NCI-H526 (cell line): ENCODE measurements around the gene TMEM43.
A peak's percentile ranks its signal among the peaks of the same experiment; 100 is the strongest.
"Not testable (repeated sequence)": the region's sequence is repeated elsewhere in the genome, so short reads cannot be mapped to it uniquely, and the experiment has no call there.

Experiments
- DNase-seq, 2 experiments: peaks; one replicate each; lab custom pipeline; 2025; lab: John Stamatoyannopoulos, UW

The TMEM43 gene

DNA sequence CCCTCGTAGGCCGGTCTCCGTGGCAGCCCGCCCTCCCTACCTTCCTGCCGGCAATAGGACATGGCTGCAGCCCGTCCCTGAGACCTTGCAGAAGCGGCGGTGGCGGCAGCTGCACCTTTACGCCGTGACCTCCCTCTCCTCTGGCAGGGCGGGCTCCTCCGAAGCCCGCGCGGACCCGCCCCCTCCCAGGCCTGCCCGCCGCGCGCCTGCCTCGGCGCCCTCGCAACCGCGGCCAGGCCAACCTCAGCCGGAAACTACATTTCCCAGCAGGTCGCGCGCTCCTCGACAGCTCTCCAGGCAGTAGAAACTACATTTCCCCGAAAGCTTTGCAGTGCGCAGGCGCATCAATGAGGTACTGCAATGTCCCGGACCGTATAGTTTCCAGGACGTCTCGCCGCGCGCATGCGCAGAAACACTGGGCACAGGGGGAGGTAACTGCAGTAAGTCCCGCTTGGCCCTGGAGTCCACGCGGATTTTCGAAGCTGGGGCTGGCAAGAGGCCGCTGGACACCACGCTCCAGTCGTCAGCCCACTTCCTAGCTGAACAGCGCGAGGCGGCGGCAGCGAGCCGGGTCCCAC lies at the start of gene TMEM43, which contains the start of gene CHCHD4:
Gene TMEM43 (plus strand): TSS at position 438 of the 578 bp plus-strand sequence. CDS start 142 bp downstream, outside the sequence.
Gene CHCHD4 (minus strand): TSS at position 256 of the 578 bp plus-strand sequence. CDS start 194 bp downstream, at position 62.
- peak; percentile 95 to 98 for DNase-seq

DNA sequence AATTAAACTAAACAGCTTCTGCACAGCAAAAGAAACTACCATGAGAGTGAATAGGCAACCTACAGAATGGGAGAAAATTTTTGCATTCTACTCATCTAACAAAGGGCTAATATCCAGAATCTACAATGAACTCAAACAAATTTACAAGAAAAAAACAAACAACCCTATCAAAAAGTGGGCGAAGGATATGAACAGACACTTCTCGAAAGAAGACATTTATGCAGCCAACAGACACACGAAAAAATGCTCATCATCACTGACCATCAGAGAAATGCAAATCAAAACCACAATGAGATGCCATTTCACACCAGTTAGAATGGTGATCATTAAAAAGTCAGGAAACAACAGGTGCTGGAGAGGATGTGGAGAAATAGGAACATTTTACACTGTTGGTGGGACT lies 49.6 kb upstream of the TMEM43 start:
- not testable (repeated sequence) for DNase-seq

DNA sequence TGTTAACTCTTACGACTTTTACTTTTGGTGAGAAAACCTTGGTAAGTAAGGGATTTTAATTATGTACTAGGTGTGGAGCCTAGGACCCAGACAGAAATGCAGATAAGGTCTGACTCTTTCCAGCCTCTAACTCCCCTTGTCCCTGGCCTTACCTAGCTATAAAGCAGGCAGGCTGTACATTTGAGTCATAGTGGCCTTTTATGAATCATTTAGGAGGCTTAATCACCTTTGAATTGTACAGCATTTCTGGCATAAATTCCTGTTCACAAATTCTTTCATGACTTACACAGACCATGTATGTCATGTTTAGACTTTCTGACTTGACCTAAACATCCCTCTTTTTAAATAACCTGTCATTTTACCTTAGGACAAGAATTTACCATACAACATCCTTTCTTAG lies 47.5 kb upstream of the TMEM43 start:
- DNase-seq: no peak

DNA sequence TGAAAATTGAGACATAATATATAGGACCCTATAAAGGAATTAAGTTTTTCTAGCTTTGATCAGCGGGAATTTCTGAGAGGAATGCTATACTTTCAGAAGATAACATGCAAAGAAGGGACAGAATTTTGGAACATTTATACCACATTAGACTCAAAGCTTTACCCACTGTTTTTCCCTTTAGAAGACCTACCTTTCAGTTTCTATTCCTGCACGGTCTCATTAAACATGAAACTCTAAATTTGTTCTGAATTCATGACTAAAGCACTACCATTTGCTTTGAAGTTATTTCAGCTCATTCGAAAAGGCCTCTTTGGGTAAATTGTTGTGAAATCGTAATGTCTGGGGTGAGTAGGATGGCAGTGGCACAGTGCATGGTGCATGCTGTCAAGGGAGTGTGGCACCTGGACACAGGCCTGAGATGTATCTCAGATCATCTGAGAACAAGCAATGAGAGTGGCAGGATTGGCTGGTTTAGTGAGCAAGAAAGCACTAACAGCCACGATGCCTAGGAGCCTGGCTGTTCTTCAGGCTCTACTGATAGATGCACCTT lies 42.7 kb upstream of the TMEM43 start:
- DNase-seq: no peak

DNA sequence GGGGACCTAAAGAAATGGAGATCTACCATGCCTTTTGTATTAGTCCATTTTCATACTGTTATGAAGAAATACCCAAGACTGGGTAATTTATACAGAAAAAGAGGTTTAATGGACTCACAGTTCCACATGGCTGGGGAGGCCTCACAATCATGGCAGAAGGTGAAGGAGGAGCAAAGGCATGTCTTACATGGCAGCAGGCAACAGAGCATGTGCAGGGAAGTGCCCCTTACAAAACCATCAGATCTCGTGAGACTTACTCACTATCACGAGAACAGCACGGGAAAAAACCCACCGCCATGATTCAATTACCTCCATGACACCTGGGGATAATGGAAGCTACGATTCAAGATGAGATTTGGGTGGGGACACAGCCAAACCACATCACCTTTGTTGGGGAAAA lies 37.4 kb upstream of the TMEM43 start:
- not testable (repeated sequence) for DNase-seq

GRCh38 chr3:14091959-14092358 lies 32.9 kb upstream of the TMEM43 start:
- DNase-seq: not testable (repeated sequence)

DNA sequence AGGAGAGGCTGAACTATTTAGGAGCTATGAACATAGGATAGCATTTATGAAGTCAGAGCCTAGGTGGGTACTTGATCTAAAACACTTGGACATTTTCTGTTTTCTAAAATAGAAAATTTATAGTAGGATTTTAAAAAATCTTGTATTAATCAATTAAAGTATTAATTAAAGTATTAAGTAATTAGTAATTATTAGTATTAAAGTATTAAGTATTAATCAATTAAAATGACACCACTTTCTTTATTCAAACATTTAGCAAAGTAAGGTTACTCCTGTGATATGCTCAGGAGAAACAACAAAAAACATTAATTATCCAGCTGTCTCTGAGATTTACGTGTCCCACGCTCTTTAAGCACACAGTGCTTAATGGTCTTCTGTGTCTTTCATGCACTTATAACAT lies 32.4 kb upstream of the TMEM43 start:
- DNase-seq: no peak

GRCh38 chr3:14093831-14094230 lies 31.0 kb upstream of the TMEM43 start:
- DNase-seq: no peak

DNA sequence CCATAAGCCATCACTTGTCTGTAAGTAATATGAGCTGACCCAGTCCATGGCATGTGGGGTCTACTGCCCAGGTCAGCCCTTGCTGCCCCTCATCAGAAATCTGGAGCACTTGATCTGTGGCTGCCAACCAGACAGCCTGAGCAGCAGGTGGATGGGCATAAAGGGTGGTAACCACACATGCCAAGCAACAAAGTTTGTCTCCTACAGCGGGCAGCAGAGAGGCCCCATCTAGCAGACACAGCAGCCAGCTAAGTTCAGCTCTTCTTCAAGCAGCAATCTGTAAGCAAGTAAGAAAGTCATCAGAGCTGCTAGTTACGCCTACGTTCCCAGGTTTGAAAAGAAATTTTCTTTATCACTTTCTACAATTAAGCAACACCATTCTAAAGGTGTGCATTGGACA lies 28.1 kb upstream of the TMEM43 start:
- no peak for DNase-seq

- DNase-seq: no peak
Measured at GRCh38 chr3:14097616-14098391, 27.0 kb upstream of the TMEM43 start.

DNA sequence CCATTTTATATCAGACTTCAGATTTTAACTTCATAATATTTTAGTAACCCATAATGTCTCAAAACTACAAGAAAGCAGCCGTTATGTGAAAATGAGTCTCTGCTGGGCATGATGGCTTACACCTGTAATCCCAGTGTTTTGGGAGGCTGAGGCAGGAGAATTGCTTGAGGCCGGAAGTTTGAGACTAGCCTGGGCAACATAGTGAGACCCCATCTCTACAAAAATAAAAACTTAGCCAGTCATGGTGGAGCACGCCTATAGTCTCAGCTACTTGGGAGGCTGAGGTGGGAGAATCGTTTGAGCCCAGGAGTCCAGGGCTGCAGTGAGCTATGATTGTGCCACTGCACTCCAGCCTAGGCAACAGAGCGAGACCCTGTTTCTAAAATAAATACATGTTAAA lies 15.0 kb upstream of the TMEM43 start:
- DNase-seq: not testable (repeated sequence)

DNA sequence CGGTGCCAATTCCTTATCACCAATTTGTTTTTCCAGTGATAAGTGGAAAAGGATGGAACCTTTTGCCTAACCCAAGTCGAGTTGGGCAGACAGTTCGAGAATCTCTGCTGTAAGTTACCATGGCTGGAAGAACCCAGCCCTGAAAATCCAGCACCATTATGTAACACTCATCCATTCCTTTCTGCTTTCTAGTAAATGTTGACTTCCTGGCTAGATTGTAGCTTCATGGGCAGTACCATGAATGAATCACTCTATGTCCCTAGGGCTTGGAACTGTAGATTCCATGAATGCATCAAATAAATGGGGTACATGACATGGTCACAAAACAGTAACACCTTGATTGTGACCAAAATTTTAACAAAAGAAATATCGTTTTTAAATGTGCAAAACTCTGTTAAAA lies 14.2 kb upstream of the TMEM43 start:
- no peak for DNase-seq

- peak in 1 of 2 experiments; percentile 53 for DNase-seq
Measured at GRCh38 chr3:14113965-14114635, 10.8 kb upstream of the TMEM43 start.

DNA sequence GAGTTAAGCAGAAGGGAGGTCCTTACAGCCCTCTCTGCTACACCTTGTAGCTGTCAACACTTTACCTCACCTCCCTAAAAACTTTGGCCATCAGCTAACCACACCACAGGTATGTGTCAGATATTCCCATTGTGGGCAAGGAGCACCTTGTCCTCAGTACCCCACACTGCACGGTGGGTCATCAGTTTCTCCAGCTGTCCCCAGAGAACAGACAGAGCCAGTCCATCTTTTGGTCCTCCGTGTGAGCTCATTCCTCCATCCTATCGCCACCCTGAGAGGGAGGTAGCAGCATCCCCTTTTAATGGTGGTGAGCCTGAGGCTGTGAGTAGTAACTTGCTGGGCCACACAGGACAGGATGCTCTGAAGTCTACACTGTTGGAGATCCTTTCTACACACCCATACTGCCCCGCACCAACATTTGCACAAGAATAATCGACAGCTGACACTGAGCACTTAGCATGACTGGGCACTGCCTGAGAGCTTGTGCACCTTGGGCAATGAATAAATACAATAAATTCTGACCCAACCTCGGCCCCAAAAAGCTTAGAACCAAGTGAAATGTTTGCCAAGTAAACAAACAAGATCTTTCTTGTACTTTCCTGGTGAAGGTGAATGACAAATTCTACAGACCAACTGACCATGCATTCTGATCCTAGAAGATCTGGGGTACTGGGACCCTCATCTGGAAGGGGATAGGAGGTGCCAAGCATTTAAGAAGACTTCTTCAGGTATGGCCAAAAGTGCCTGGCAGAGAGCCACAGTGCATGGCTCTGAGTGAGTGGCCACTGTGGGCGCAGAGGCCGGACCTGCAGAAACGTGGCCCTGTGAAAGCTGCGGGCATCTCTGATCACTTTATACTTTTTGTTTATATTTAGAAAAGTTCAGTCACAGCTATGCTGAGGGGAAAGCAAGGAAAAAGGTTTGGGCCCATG lies 7.1 kb upstream of the TMEM43 start:
- DNase-seq: no peak

- DNase-seq: peak in 1 of 2 experiments; percentile 64
Measured at GRCh38 chr3:14118400-14119381, 6.2 kb upstream of the TMEM43 start.

DNA sequence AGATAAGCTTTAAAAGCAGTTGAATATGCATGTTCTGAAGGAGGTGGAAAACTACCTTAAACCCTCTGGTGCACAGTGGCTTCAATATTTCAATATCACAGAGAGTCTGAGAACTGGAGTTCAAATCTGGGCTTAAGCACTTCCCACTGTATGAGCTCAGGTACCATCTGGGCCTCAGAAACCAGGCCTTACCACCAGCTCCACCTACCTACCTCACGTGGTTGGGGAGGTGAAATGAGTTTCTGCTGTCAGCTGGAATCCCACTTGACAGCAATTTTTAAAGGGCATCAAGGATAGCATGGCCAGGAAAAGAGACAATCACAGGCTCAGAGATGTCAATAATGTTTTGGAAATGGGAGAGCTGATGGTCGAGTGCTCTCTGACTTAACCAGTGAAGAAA lies 5.2 kb upstream of the TMEM43 start:
- DNase-seq: no peak

- no peak for DNase-seq
Measured at GRCh38 chr3:14120111-14120920, 4.5 kb upstream of the TMEM43 start.

DNA sequence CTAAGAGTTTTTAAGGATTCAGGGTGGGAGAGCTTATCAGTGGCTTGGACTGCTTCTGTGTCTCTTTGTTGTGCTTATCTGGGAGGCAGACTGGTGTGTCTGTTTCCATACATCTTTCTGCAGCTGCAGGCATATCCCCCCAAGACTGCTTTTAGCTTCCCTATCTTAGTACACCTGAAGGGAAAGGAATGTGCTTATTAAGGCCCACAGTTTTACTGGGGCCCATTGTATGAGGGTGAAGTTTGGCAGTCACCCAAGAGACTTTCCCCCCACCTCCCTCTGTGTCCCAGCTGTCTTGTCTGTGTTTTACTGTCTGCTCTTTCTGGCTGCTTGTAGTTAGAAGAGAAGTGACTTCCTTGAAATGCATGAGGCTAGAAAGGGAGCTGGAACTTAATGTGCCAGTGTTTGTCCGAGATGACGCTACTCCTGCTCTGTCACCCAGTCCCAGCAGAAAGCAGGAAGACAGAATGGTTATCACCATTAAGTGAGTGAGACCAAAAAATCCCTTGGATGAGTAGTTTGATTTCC lies 3.9 kb upstream of the TMEM43 start:
- DNase-seq: not testable (repeated sequence)

DNA sequence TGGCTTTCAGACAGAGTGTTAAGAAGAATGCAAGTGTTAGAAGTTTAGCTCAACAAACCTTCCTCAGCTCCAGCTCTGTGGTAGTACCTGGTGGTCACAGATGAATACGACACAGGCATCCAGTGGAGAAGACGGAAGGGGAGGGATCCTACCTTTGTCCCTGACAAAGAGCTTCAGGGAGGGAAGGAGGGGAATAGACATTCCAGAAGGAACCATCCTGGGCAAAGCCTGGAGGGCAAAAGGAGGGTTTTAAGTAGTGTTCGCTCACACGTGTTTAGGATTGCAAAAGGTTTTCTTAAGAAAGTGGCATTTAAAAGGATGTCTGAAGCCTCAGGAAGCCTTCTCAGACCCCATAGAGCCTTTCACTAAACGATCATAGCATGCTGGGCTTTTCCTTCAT lies 3.0 kb upstream of the TMEM43 start:
- no peak for DNase-seq
